ENCODE data around the gene MGARP. TPM values are rescaled to one million over a fixed set of nuclear protein-coding genes. Genes with fewer than 3 reads are reported as not detected.
A peak's percentile ranks its signal among the peaks of the same experiment; 100 is the strongest.

MGARP gene
- total and polyA plus RNA-seq, 4 donors: 0.09 to 0.17 (median 0.09) TPM; not detected in 1

DNA sequence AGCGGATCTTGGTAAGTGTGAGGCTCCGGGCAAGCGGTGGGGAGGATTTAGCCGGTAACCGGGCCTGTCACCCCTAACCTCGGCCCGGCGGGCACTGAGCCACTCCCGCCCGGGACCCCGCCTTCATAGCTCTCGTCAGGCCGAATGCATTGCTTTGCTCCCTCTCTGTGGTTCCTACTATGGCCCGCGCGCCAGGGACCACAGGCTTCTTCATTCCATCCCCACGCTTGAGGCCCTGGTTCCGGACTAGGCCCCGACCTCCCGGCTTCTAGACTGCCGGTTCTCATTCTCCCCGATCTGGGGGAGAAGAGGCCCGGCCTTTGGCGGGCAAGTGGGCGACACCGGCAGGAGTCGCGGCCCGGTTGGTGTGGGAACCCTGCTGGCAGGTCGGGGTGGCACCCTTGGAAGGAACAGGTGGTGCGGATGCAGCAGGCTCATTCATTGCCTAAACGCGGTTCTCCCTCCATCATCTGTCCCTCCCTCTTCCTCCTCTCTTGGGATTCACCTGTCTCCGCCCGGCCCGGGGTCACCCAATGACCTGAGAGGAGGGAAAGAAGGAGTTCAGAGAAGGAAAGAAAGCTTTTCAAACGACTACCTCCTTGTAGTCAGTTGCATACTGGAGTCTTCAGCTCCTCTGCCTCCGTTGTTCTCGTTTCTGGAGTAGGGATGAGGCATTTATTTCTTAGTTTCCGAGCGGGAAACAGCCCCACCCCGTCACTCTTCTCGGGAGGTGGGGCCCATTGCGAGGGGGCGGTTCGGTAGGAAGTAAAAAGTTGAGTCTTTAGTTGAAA lies 22.0 kb upstream of the MGARP start, which contains the start of gene NDUFC1:
Gene NDUFC1 (minus strand): TSS at position 657 of the 791 bp plus-strand sequence. CDS start 6,679 bp downstream, outside the sequence.
- Histone ChIP-seq H3K4me3 (ENCODE audit: low read depth in 1 of 3, low read length in 3 of 3) (peak within 1 kb of the TSS; percentile 69 to 99 (median 90)), H3K27me3 (ENCODE audit: control insufficient read depth in 4 of 4, insufficient read depth in 4 of 4, low read length in 3 of 4) (no peaks in the 10 kb centered on the region), H3K9ac (ENCODE audit: low read depth in 1 of 2, low read length in 2 of 2) (peak within 1 kb of the TSS; percentile 89 to 100), H3K36me3 (ENCODE audit: control insufficient read depth in 4 of 4, insufficient read depth in 3 of 4, low read depth in 1 of 4, low read length in 3 of 4) (no peaks in the 10 kb centered on the region), H3K4me1 (ENCODE audit: control insufficient read depth in 4 of 4, insufficient read depth in 4 of 4, low read length in 3 of 4) (peaks cover 0 to 31% (median 21%) of the 10 kb centered on the region in 4 donors), H3K27ac (ENCODE audit: low read depth in 1 of 2, low read length in 2 of 2) (peak within 1 kb of the TSS; percentile 94 to 99), H3K9me3 (ENCODE audit: control insufficient read depth in 4 of 4, low read length in 3 of 4) (no peaks in the 10 kb centered on the region)
- under 1% methylated on average over 46 of the region's 46 CpGs for WGBS
- no peak for TF ChIP-seq YY1 (IDR thresholded peaks at IDR 0.05)
- no peak for TF ChIP-seq FOXA1 (IDR thresholded peaks at IDR 0.05)
- TF ChIP-seq RAD21 (IDR thresholded peaks at IDR 0.05): peak in 1 of 2 donors; percentile 11
- peak in 1 of 2 donors; percentile 18 for TF ChIP-seq RXRA (IDR thresholded peaks at IDR 0.05)
- DNase-seq (ENCODE audit: low spot score): peak; percentile 61

GRCh38 chr4:139301113-139301820 lies 21.2 kb upstream of the MGARP start, which contains the start of gene NAA15:
Gene NAA15 (plus strand): TSS chr4:139301505. CDS start chr4:139301778, 273 bp downstream.
- H3K9me3 ChIP-seq (ENCODE audit: control insufficient read depth in 4 of 4, low read length in 3 of 4): no peaks in the 10 kb centered on the region
- H3K4me3 ChIP-seq (ENCODE audit: low read depth in 1 of 3, low read length in 3 of 3): peak within 1 kb of the TSS; percentile 90 to 99 (median 96)
- peak within 1 kb of the TSS; percentile 100 for H3K9ac ChIP-seq (ENCODE audit: low read depth in 1 of 2, low read length in 2 of 2)
- DNase-seq (ENCODE audit: low spot score): peak; percentile 95
- H3K27ac ChIP-seq (ENCODE audit: low read depth in 1 of 2, low read length in 2 of 2): peak within 1 kb of the TSS; percentile 94 to 99
- WGBS: under 1% methylated on average over 61 of the region's 61 CpGs
- H3K36me3 ChIP-seq (ENCODE audit: control insufficient read depth in 4 of 4, insufficient read depth in 3 of 4, low read depth in 1 of 4, low read length in 3 of 4): no peaks in the 10 kb centered on the region
- peak; percentile 84 for TF ChIP-seq NR2F2 (IDR thresholded peaks at IDR 0.05)
- TF ChIP-seq YY1 (IDR thresholded peaks at IDR 0.05): peak; percentile 99
- TF ChIP-seq, protein P1, sequence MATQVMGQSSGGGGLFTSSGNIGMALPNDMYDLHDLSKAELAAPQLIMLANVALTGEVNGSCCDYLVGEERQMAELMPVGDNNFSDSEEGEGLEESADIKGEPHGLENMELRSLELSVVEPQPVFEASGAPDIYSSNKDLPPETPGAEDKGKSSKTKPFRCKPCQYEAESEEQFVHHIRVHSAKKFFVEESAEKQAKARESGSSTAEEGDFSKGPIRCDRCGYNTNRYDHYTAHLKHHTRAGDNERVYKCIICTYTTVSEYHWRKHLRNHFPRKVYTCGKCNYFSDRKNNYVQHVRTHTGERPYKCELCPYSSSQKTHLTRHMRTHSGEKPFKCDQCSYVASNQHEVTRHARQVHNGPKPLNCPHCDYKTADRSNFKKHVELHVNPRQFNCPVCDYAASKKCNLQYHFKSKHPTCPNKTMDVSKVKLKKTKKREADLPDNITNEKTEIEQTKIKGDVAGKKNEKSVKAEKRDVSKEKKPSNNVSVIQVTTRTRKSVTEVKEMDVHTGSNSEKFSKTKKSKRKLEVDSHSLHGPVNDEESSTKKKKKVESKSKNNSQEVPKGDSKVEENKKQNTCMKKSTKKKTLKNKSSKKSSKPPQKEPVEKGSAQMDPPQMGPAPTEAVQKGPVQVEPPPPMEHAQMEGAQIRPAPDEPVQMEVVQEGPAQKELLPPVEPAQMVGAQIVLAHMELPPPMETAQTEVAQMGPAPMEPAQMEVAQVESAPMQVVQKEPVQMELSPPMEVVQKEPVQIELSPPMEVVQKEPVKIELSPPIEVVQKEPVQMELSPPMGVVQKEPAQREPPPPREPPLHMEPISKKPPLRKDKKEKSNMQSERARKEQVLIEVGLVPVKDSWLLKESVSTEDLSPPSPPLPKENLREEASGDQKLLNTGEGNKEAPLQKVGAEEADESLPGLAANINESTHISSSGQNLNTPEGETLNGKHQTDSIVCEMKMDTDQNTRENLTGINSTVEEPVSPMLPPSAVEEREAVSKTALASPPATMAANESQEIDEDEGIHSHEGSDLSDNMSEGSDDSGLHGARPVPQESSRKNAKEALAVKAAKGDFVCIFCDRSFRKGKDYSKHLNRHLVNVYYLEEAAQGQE (IDR thresholded peaks at IDR 0.05): peak; percentile 93
- TF ChIP-seq, protein P2, sequence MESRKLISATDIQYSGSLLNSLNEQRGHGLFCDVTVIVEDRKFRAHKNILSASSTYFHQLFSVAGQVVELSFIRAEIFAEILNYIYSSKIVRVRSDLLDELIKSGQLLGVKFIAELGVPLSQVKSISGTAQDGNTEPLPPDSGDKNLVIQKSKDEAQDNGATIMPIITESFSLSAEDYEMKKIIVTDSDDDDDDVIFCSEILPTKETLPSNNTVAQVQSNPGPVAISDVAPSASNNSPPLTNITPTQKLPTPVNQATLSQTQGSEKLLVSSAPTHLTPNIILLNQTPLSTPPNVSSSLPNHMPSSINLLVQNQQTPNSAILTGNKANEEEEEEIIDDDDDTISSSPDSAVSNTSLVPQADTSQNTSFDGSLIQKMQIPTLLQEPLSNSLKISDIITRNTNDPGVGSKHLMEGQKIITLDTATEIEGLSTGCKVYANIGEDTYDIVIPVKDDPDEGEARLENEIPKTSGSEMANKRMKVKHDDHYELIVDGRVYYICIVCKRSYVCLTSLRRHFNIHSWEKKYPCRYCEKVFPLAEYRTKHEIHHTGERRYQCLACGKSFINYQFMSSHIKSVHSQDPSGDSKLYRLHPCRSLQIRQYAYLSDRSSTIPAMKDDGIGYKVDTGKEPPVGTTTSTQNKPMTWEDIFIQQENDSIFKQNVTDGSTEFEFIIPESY (IDR thresholded peaks at IDR 0.05): peak; percentile 79
- TF ChIP-seq, protein P3, sequence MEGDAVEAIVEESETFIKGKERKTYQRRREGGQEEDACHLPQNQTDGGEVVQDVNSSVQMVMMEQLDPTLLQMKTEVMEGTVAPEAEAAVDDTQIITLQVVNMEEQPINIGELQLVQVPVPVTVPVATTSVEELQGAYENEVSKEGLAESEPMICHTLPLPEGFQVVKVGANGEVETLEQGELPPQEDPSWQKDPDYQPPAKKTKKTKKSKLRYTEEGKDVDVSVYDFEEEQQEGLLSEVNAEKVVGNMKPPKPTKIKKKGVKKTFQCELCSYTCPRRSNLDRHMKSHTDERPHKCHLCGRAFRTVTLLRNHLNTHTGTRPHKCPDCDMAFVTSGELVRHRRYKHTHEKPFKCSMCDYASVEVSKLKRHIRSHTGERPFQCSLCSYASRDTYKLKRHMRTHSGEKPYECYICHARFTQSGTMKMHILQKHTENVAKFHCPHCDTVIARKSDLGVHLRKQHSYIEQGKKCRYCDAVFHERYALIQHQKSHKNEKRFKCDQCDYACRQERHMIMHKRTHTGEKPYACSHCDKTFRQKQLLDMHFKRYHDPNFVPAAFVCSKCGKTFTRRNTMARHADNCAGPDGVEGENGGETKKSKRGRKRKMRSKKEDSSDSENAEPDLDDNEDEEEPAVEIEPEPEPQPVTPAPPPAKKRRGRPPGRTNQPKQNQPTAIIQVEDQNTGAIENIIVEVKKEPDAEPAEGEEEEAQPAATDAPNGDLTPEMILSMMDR (IDR thresholded peaks at IDR 0.05; ENCODE audit: low read depth, low read length, missing input control): no peak
- peak in 1 of 2 donors; percentile 19 for TF ChIP-seq EGR1 (IDR thresholded peaks at IDR 0.05; ENCODE audit: low read depth in 2 of 2)
- no peak for TF ChIP-seq FOXA1 (IDR thresholded peaks at IDR 0.05)
- TF ChIP-seq, protein P4, sequence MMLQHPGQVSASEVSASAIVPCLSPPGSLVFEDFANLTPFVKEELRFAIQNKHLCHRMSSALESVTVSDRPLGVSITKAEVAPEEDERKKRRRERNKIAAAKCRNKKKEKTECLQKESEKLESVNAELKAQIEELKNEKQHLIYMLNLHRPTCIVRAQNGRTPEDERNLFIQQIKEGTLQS (IDR thresholded peaks at IDR 0.05): peak; percentile 69
- peak; percentile 85 for TF ChIP-seq SP1 (IDR thresholded peaks at IDR 0.05)
- TF ChIP-seq, protein P5, sequence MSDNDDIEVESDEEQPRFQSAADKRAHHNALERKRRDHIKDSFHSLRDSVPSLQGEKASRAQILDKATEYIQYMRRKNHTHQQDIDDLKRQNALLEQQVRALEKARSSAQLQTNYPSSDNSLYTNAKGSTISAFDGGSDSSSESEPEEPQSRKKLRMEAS (IDR thresholded peaks at IDR 0.05): peak; percentile 86
- TF ChIP-seq GABPA (IDR thresholded peaks at IDR 0.05 in 1 of 2, conservative IDR thresholded peaks at IDR 0.05 in 1 of 2): peak in 1 of 2 donors; percentile 85
- TF ChIP-seq HNF4G (IDR thresholded peaks at IDR 0.05): peak; percentile 33
- no peak for TF ChIP-seq FOXA2 (IDR thresholded peaks at IDR 0.05)
- TF ChIP-seq TAF1 (conservative IDR thresholded peaks at IDR 0.05): peak; percentile 95
- peak; percentile 48 to 52 for TF ChIP-seq HNF4A (conservative IDR thresholded peaks at IDR 0.05)
- TF ChIP-seq RXRA (IDR thresholded peaks at IDR 0.05): peak; percentile 76 to 81
- peak in 1 of 2 donors; percentile 8 for TF ChIP-seq JUND (IDR thresholded peaks at IDR 0.05)
- peak in 1 of 2 donors; percentile 52 for TF ChIP-seq RAD21 (IDR thresholded peaks at IDR 0.05)
- H3K27me3 ChIP-seq (ENCODE audit: control insufficient read depth in 4 of 4, insufficient read depth in 4 of 4, low read length in 3 of 4): no peaks in the 10 kb centered on the region
- peaks cover 0 to 32% (median 22%) of the 10 kb centered on the region in 4 donors for H3K4me1 ChIP-seq (ENCODE audit: control insufficient read depth in 4 of 4, insufficient read depth in 4 of 4, low read length in 3 of 4)
